ENCODE results near the gene SH3PXD2A. TPM values are rescaled to one million over a fixed set of nuclear protein-coding genes. Genes with fewer than 3 reads are reported as not detected.

SH3PXD2A gene
- total and polyA plus RNA-seq, 12 donors, result 6.9 to 44.9 (median 34.4) TPM

GRCh38 chr10:103553743-103554487, 301.5 kb downstream of the SH3PXD2A start:
- Histone ChIP-seq H3K27me3 (peaks cover 0 to 26% (median 4%) of the 10 kb centered on the region in 7 donors), H3K27ac (no peak overlapping the region), H3K4me3 (no peak overlapping the region), H3K9me3 (no peaks in the 10 kb centered on the region), H3K36me3 (no peaks in the 10 kb centered on the region), H3K4me1 (peaks cover 0 to 21% (median 9%) of the 10 kb centered on the region in 9 donors)
- intact Hi-C loops (cut with DNase I), result loop anchor here in 1 of 10 donors (5.0 kb wide), 1 partner anchor 48 kb away; no protein-coding TSS in a partner anchor
- WGBS, 2 donors, result 92 to 93% methylated on average over 8 of the region's 8 CpGs
- no peak for TF ChIP-seq CTCF (IDR thresholded peaks at IDR 0.05)
- ATAC-seq, result no peak
- no peak for DNase-seq

GRCh38 chr10:103552856-103553742, 302.3 kb downstream of the SH3PXD2A start:
- TF ChIP-seq CTCF (IDR thresholded peaks at IDR 0.05), result no peak
- Histone ChIP-seq H3K9me3 (no peaks in the 10 kb centered on the region), H3K4me1 (peaks cover 0 to 21% (median 9%) of the 10 kb centered on the region in 9 donors), H3K27ac (no peak overlapping the region), H3K36me3 (no peaks in the 10 kb centered on the region), H3K4me3 (no peak overlapping the region), H3K27me3 (peaks cover 0 to 21% (median 0%) of the 10 kb centered on the region in 7 donors)
- no peak for DNase-seq
- intact Hi-C loops (cut with DNase I), result loop anchor here in 1 of 10 donors (5.0 kb wide), 1 partner anchor 49 kb away; no protein-coding TSS in a partner anchor
- ATAC-seq, result no peak
- WGBS, 2 donors, result 90 to 94% methylated on average over 20 of the region's 20 CpGs

- peaks cover 0 to 21% (median 0%) of the 10 kb centered on the region in 7 donors for H3K27me3 ChIP-seq
- no peaks in the 10 kb centered on the region for H3K9me3 ChIP-seq
- ATAC-seq (peak in 5 of 8 donors; percentile 9 to 35 (median 24)), DNase-seq (no peak)
- H3K27ac ChIP-seq, result no peak overlapping the region
- H3K4me3 ChIP-seq, result no peak overlapping the region
- TF ChIP-seq CTCF (IDR thresholded peaks at IDR 0.05), result no peak
- no peaks in the 10 kb centered on the region for H3K36me3 ChIP-seq
- intact Hi-C loops (cut with DNase I), result loop anchor here in 1 of 10 donors (5.0 kb wide), 1 partner anchor 50 kb away; no protein-coding TSS in a partner anchor
- peaks cover 3 to 21% (median 11%) of the 10 kb centered on the region in 9 donors for H3K4me1 ChIP-seq
- 51 to 61% methylated on average over 10 of the region's 10 CpGs for WGBS, 2 donors
These were observed 303.5 kb downstream of the SH3PXD2A start for GRCh38 chr10:103551619-103552602.

All from heart right ventricle (tissue), 16 donors.